NCI-H146 (cell line): Measurements from ENCODE around the gene HELZ2.
"Not testable (repeated sequence)": the region's sequence is repeated elsewhere in the genome, so short reads cannot be mapped to it uniquely, and the experiment has no call there.

Experiments used
- DNase-seq: peaks from one replicate; lab custom pipeline; 2025; lab: John Stamatoyannopoulos, UW

The HELZ2 gene

DNA sequence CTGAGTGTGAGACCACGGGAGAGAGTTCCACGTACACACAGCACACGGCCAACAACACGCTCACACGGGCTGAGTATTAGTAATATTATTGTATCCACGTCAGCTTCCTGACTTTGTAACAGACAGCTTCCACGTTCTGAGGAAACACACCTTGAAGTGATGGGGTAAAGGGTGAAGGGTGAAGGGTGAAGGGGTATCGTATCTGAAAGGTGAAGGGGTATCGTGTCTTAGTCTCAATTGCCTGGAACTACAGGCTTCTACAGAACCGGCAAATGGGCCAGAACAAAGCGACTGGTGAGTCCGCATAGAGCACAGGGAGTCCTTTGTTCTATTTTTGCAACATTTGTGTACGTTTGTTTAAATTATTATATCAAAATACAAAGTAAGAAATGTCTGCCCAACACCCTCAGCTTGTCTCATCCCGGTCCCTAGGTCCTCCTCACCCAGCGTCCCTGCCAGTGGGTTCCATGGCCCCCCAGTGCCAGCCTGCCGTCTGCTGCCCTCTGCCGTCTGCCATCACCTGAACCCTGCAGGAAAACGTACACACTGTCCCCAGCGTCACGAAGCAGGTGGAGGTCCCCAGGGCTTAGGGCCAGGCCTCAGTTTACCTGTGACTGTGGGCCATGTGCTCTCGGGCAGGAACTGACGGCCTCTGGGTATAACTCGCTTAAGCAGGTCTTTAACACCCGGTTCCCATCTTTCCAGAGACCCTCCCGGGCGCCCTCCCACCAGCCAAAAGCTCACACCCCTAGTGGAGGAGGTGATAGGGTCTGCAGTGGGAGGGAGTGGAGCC is 4.4 kb upstream of the HELZ2 start:
- no peak for DNase-seq

DNA sequence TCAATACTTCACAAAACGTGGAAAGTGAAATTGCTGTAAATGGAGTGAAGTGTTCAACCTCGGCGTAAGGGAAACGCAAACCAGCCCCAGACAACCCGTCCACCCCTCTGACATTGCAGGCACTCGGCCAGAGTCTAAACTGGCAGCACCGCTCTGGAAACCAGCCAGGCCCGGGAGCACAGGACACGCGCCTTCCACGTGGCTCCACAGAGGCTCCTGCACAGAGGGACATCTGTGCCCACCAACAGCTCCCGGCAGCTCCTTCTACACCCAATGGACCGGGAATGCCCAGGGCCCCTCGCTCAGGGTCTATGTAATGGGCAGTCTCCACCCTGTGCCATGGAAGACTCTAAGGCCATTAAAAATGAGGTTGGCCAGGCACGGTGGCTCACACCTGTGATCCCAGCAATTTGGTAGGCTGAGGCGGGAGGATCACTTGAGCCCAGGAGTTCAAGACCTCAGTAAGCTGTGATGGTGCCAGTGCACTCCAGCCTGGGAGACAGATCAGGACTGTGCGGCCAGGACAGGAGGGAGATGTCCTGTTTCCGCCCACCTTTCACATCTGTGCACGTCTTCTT is 3.4 kb upstream of the HELZ2 start:
- no peak for DNase-seq

DNA sequence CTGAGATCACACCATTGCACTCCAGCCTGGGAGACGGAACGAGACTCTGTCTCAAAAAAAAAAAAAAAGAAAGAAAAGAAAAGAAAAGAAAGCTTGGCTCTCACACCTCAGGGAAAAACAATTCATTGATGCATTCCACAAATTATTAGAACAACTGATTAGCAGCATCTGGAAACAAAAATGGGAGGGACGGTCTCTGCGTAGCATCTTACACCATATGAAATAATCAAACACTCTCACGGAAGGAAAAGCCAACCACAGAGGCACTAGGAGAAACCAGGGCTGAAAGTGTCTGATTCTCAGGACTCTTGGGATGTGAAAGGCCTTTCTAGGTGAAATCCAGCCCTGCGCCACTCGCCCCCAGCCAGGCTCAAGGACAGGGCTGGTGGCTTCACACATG is 2.3 kb upstream of the HELZ2 start:
- no peak for DNase-seq

DNA sequence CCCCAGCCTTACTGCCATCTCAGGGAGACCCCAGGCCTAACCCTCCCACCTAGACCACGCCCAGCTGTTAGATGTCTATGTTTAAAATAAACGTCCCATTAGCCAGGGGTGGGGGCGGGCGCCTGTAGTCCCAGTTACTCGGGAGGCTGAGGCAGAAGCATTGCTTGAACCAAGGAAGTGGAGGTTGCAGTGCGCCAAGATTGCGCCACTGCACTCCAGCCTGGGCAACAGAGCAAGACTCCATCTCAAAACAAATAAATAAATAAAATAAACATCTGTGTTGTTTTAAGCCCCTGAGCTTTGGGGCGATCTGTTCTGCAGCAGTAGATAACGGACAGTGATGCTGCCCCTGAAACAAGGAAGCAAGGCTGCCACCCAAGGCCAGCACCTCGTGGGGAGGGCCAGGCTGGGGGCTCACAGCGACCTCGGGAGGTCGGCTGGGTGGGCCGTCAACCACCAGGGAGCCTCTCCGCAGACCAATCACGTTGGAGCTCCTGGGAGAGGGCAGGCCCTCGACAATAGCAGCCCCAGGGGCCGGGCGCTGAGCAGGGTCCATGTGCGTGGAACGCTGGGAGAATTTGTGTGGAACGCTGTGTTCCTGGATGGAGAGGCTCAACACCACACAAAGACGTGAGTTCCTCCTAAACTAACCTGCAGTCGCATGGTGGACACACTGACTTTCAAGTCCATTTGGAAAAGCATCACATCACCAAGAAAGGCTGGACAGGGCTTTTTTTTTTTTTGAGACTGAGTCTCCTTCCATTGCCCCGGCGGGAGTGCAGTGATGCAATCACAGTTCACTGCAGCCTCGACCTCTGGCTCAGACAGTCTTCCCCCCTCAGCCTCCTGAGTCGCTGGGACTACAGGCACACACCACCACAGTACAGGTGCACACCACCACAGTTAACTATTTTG is 1.0 kb upstream of the HELZ2 start:
- no peak for DNase-seq

DNA sequence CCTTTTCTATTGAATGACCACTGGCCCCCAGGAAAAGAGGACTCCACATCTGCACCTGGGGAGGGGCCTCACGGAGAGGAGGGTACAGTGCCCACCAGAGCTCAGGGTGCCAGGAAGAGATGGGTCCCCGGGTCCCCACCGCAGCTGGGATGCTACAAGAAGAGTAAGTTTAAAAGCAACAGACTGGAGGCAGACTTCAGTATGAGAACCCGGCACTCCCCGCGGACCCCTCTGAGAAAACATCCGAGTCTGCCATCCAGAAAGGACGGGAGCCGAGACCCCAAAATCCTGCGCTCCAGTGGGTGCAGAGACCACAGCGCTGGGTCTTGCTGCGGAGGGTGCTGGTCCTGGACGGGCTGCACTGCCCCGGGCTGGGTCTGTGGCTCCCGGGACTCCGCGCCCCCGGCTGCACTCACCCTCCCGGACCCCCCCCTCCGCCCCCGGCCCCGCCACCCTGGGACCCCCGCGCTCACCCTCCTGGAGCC is 350 bp downstream of the HELZ2 start:
- DNase-seq: no peak

DNA sequence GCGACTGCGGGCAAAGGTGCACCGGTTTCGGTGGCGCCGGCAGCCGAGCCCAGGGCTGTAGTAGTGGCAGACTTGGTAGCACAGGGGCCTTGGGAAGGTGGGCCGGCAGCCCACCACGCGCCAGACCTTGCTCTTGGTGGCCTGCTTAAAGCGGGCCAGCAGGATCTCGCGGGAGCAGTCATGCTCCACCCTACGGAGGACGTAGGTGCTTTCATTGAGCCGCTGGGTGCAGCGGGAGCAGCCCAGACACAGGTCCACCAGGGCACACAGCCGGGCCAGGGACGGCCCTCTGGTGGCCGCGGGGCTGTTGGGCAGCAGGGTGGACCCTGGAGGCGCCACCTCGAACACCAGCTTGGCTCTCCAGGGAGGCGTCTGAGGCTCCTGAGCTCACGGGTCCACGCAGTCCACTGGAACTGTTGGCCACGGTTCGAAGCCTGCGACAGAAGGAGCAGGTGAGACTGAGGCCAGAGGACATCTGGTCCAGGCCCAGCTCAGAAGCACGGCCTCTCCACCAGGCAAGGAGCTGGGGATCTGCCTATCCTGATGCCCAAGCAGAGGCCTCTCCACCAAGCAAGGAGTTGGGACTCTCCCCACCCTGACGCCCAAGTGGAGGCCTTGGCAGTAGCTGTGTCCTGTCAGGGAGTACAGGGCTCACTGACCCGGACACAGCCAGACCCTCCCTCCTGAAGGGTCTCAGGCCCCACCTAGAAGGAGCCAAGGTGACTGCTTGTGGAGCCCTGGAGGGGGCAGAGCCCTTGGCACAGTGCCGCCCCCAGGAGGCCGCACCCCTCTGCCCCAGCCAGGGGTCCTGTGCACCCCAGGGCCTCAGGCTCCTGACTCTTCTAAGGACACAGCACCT is 1.0 kb downstream of the HELZ2 start:
- DNase-seq: no peak

DNA sequence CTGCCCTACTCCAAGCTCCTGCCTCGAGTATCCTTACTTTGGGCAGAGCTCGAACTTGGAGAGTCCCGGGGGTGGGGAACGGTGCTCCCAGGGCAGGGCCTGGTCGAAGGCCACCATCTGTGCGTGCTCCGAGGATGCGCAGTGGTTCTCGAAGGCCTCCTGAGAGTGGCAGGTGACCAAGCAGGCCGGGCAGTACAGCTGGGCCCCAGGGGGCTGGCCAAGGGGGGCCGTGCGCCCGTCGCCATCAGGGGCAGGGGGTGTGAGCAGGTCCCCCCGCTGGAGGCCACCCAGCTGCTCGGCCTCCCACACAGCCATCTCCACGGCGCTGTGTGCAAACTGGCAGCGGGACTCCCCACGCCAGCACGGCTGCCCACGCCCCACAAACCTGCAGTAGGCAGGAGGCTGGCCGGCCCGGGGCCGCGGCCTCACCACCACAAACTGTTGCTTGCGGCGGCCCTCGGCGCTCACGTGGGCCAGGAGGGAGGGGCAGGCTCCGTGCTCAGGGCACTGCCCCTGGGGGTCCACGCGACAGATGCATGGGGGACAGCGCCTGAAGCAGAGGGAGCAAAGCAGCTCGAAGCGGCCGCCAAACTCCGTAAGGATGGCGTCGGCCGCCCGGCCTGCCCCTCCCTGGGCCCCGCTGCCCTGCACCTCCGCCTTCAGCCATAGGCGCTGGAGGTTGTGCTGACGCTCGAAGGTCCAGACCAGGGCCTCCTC is 1.8 kb downstream of the HELZ2 start:
- no peak for DNase-seq

DNA sequence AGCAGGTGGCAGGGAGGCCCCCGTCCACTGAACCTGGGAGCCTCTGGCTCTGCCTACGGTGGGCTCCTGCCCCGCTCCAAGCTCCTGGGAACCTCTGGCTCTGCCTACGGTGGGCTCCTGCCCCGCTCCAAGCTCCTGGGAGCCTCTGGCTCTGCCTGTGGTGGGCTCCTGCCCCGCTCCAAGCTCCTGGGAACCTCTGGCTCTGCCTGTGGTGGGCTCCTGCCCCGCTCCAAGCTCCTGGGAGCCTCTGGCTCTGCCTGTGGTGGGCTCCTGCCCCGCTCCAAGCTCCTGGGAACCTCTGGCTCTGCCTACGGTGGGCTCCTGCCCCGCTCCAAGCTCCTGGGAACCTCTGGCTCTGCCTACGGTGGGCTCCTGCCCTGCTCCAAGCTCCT is 3.0 kb downstream of the HELZ2 start:
- DNase-seq: not testable (repeated sequence)

DNA sequence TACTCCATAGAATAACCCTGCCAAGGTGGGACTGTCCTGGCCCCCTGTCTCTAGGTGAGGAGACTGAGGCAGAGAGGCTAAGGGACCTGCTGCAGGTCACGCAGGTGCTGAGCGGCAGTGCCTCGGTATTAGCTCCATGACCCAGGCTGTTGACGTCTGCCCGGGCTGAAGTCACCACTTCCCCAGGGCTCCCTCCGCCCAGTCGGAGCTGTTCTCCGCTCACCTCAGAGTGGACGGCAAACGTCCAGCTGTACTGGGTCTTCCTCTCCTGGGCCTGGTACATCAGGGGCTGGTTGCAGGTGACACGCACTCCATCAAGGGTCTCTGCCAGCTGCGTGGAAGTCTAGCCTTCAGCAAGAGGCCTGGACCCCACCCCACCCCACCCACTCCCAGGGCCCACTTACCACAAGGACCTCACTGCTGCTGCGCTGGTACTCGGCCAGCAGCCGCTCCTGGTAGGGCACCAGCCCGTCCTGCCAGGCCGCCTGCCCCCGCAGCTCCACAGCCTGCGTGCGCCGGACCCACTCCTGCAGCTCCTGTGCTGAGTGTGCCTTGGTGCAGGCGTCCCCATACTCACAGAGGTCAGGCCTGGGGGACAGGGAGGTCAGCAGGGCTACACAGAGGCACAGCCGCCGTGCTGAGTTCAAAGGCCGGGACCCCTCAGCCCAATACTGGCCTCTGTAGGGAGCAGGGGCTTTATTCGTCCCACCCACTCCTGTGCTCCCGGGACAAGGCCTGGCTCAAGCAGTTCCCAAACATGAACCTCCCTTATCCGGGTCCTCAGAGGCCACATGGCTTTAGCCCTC is 3.6 kb downstream of the HELZ2 start:
- DNase-seq: no peak

DNA sequence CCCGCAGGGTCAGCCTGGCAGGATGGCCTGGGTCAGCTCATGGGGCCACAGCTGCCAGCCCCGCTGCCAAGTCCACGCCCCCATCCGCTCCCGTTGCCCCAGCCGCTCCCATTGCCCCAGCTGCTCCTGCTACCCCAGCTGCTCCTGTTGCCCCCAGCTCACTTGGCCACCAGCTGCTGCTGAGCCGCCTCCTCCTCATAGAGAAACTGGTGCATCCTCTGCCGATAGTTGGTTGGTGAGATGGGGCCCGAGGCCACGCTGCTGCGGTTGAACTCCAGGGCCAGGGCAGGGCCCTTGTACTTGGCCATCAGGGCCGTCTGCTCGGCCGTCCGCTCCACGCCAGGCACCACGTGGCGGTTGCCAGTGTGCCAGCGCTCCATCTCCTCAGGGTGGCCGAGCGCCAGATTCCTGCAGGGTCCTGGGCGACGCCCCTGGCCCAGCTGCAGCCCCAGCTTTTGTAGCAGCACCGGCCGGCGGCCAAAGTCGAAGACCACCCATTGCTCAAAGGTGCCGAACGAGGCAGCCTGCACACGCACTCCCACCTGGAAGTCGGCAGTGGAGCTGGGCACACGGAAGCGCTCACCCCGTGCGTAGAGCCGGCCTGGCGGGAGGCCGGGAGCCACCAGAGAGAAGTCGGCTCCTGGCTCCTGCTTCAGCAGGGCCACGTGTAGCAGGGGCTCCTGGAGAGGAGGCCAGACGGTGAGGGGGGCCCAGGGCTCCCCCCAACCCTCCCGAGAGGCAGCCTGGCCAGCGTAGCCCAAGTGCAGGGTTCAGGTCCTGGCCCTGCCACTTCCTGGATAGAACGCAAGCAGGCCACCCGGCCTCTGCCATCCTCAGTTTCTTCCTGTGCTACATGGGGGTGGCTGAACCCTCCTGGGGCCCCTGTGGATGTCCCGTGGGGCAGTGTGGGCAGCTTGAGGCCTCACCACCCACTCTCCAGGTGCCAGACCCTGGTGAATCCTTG is 4.8 kb downstream of the HELZ2 start:
- peak; percentile 38 for DNase-seq

DNA sequence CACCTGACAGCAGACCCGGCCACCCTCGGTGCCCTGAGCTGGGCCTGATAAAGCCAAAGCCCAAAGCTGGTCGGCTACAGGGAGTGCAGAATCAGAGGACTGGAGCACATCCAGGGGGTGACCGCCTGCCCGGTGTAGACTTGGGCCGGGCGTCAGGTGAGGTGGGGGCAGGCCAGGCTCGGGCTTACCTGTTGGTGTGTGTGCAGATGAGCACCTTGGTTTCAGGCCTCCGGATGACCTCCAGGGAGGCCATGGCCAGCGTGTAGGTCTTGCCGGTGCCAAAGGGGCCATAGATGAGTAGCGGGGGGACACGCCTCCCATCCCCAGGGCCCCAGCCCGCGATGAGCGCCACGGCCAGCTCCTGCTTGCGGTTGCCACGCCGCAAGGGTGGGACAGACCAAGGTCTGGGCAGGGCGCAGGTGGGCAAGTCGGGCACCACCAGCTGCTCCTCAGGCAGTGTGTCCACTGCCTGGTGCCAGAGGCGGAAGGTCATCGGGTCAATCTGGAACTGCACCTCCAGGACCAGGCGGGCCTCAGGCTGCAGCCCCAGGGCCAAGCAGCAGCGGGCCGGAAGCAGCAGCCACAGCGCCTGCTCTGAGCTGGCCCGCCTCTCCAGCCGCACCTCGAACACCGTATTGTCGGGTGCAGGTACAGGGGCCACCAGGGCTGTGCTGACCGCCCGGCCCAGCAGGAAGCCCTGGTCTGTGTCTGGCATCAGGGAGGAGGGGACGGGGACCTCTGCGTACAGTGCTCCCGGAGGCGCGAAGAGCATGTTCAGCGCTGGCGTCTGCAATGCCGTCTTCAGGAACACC is 5.7 kb downstream of the HELZ2 start:
- DNase-seq: no peak

DNA sequence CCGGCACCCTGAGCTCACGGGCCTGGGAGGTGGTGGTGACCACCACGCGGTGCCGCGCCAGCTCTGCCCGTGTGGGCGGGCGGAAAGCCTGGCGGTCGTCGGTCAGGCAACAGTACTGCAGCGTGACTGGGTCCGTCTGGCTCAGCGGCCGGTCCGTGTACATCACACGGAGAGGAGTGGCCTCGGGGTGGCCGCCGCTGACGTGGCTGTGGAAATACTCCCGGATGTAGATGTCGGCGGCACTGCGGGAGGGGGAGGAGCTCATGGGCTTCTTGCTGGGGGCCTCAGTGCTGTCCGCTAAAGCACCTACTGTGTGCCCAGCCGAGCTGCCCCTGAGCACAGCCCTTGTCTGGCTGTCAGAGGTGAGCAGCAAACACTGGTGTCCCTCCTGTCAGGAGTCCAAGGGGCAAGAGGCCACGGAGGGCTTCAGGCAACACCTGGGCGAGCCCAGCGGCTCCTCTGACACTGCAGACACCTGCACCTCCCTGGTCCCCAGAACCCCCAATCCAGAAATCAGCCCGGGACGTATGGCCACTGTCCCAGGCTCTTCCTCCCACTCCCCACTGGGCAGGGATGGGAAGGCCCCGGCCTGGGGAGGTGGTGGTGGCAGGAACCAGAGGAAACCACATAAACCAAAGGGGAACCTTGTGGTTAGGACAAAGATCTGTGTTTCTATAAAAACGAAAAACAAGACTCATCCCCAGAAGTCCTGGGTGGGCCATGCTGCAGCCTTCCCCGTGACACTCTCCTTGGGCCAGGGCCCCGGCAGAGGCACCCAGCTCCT is 6.5 kb downstream of the HELZ2 start:
- no peak for DNase-seq

DNA sequence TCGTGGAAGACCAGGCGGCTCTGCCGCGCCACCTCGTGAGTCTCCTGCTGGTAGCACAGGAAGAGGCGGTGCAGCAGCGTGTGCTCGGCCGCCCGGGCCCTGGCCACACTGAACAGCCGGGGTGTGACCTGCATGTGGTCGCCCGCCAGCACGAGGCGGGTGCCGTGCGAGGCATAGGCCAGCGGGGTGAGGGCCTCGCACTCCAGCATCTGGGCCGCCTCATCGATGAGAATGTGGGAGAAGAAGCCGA is 7.0 kb downstream of the HELZ2 start:
- DNase-seq: no peak

DNA sequence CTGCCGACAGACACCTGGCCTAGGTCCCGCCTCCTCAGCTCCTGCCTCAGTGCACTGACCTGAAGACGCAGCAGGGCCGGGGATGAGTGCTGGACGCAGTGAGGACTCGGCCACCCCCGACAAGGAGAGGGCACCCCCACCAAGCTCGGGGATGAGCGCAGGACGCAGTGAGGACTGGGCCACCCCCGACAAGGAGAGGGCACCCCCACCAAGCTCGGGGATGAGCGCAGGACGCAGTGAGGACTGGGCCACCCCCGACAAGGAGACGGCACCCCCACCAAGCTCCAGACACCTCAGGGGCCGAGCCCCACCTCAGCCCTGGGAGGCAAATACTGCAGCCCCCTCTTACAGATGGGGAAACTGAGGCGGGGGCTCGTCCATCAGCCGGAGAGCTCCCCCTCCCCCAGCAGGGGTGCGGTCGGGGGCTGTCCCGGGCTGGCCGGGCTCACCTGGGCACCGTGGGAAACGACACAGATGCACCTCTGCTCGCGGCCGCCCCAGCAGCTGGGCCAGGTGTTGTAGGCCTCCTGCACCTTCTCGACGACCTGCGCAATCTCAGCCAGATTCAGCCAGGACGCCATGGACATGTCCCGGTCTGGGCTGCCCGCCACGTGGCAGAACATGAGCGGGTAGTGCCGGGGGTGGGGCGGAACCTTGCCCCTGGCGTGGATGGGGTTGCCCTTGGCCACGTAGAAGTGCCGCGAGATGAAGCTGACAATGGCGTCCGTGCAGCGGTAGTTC is 7.5 kb downstream of the HELZ2 start:
- DNase-seq: no peak

DNA sequence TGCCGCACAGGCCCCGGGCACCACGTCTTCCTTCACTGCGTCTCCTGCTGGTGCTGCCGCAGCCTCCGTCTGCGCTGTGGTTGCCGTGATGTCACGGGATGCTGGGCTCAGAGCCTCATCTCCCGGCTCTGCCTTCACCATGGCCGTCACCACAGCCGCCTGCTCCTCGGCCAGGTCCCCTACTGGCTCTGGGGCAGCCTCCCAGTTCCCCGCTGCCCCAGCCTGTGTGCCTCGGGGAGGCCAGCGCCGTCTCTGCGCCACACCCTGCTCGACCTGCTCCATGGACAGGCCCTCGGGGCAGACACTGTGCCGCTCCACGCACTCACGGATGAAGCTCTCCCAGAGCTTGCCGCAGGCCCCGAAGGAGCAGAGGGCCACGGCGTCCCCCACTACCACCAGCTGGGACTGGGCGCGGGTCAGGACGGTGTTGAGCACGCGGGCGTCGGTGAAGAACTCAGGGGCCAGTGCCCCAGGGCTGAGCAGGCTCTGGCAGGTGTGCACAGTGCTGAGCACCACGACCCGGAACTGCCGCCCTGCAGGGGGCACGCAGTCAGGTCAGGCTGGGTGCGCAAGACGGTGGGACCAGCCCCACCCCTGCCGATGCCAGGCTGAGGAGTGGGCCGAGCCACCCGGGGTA is 8.2 kb downstream of the HELZ2 start:
- DNase-seq: peak; percentile 25

DNA sequence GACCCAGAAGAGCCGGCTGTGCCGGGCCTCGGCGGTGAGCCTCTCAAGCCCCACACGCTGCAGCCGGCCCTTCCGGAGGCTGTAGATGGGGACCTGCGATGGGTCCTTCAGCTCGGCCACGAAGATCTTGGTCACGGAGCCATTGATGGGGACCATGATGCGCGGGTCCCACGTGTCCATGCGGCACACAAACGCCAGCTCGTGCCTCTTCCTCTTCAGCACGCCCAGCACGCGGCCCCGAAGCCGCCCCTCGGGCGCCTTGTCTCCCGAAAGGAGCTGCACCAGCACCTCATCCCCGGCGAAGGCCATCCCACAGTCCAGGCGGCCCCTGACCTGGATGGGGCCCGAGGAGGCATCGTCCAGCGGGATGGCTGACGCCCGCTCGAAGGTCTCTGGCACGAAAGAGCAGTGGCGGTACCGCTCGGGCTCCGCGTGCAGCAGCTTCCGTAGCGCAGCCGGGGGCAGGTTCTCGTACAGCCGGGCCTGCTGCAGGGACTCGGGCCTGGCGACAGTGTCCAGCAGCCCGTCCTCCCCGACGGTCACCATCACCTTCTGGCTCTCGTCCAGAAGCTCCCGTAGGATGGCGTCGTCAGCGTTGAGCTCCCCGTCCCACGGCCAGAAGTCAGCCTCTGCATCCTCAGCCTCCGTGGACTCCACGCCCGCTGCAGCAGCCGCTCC is 8.9 kb downstream of the HELZ2 start:
- no peak for DNase-seq
